B cell (primary cell): Measurements from ENCODE around the gene KRTAP13-1. TPM values are rescaled to one million over a fixed set of nuclear protein-coding genes. Genes with fewer than 3 reads are reported as not detected.

ENCODE experiments used
- ATAC-seq: fragments of 200-7000 bp; cut with Tn5 transposase; one replicate; pipeline ENCODE4 v1.10.0; 2021; ENCODE audit warnings: low read depth, mild to moderate bottlenecking, moderate number of reproducible peaks, moderate library complexity
- CTCF ChIA-PET: fragments of 350-600 bp; sonication (Branson Sonifier 250); formaldehyde crosslinking; loops from one replicate; lab custom pipeline; 2021; ENCODE audit warnings: antibody characterized with exemption, inconsistent platforms; lab: Charles Lee
- POLR2A ChIA-PET: fragments of 350-600 bp; sonication (Branson Sonifier 250); formaldehyde crosslinking; loops from one replicate; lab custom pipeline; 2021; ENCODE audit warnings: antibody characterized with exemption; lab: Charles Lee
- DNase-seq: peaks from one replicate; pipeline ENCODE4 v3.0.0; 2013
- H2AFZ ChIP-seq: 2 replicates; pipeline ENCODE4 v1.6.1; 2012; ENCODE audit warnings: mild to moderate bottlenecking, low read depth, low read length; ENCODE audit not compliant: insufficient read depth, poor library complexity, severe bottlenecking
- H3K27ac ChIP-seq, 2 donors: 1 replicate in 1 of 2; 2 replicates in 1 of 2; pipeline ENCODE4 v1.5.1; 2012 to 2013; ENCODE audit warnings: low read length in 2 of 2, mild to moderate bottlenecking in 2 of 2, moderate library complexity in 1 of 2
- H3K27me3 ChIP-seq, 4 experiments: fragments of 200-600 bp in 1 of 4; sonication (generic) in 1 of 4; replicated peaks in 1 of 4; 1 replicate in 2 of 4; 2 replicates in 2 of 4; pipeline versions ENCODE4 v1.6.1 to v1.7.0; 2013 to 2016; ENCODE audit warnings: low read length in 3 of 4, mild to moderate bottlenecking in 2 of 4, mixed read lengths in 1 of 4, moderate library complexity in 1 of 4; ENCODE audit not compliant: insufficient read depth in 4 of 4, control insufficient read depth in 3 of 4; ENCODE audit errors: control extremely low read depth in 1 of 4
- H3K36me3 ChIP-seq, 2 experiments: replicated peaks in 1 of 2; 1 replicate in 1 of 2; 2 replicates in 1 of 2; pipeline versions ENCODE4 v1.6.1 to v1.7.1; 2013; ENCODE audit warnings: low read length in 1 of 2; ENCODE audit not compliant: insufficient read depth in 2 of 2, control insufficient read depth in 1 of 2; ENCODE audit errors: control extremely low read depth in 1 of 2, extremely low read depth in 1 of 2
- H3K4me1 ChIP-seq, 2 donors: fragments of 200-600 bp in 1 of 2; sonication (generic) in 1 of 2; 1 replicate in 1 of 2; 2 replicates in 1 of 2; pipeline versions ENCODE4 v1.5.1 to v1.6.1; 2013 to 2017; ENCODE audit warnings: low read length in 2 of 2; ENCODE audit not compliant: control insufficient read depth in 2 of 2, insufficient read depth in 2 of 2
- H3K4me2 ChIP-seq: replicated peaks from 2 replicates; pipeline ENCODE3; 2012; ENCODE audit warnings: mild to moderate bottlenecking, low read depth, low read length; ENCODE audit not compliant: poor library complexity, severe bottlenecking
- H3K4me3 ChIP-seq, 5 experiments: fragments of 200-600 bp in 1 of 5; sonication (generic) in 1 of 5; 1 replicate in 3 of 5; 2 replicates in 2 of 5; pipeline versions ENCODE4 v1.5.1 to v1.7.0; 2011 to 2016; ENCODE audit warnings: low read length in 4 of 5, mild to moderate bottlenecking in 4 of 5, low read depth in 2 of 5, control low read depth in 1 of 5, moderate library complexity in 1 of 5; ENCODE audit not compliant: insufficient read depth in 1 of 5; ENCODE audit errors: control extremely low read depth in 1 of 5, extremely low read depth in 1 of 5
- H3K79me2 ChIP-seq: fragments of 200-600 bp; sonication (generic); one replicate; pipeline ENCODE4 v1.6.0; 2016; ENCODE audit warnings: low read length; ENCODE audit not compliant: control insufficient read depth, insufficient read depth
- H3K9ac ChIP-seq: fragments of 200-600 bp; sonication (generic); 2 replicates; pipeline ENCODE4 v1.6.1; 2017; ENCODE audit warnings: mild to moderate bottlenecking, low read length, moderate library complexity
- H3K9me3 ChIP-seq, 3 donors: one replicate each; pipeline versions ENCODE4 v1.6.1 to v1.7.1; 2013; ENCODE audit warnings: low read length in 2 of 3; ENCODE audit not compliant: control insufficient read depth in 2 of 3, insufficient read depth in 1 of 3; ENCODE audit errors: control extremely low read depth in 1 of 3
- H4K20me1 ChIP-seq: 2 replicates; pipeline ENCODE4 v1.6.0; 2012; ENCODE audit warnings: mild to moderate bottlenecking, low read length; ENCODE audit not compliant: insufficient read depth, control insufficient read depth, poor library complexity, severe bottlenecking
- H3K27ac Mint-ChIP-seq: one replicate; pipeline ENCODE4 v1.8.0; 2021; ENCODE audit warnings: mixed read lengths
- H3K27me3 Mint-ChIP-seq: one replicate; pipeline ENCODE4 v1.8.0; 2021; ENCODE audit warnings: mixed read lengths
- H3K4me1 Mint-ChIP-seq: one replicate; pipeline ENCODE4 v1.8.0; 2021; ENCODE audit warnings: mixed read lengths
- H3K4me3 Mint-ChIP-seq: one replicate; pipeline ENCODE4 v1.8.0; 2021; ENCODE audit warnings: mixed read lengths
- H3K9me3 Mint-ChIP-seq: one replicate; pipeline ENCODE4 v1.8.0; 2022; ENCODE audit warnings: mixed read lengths; ENCODE audit not compliant: insufficient read depth
- CTCF ChIP-seq: fragments of 200-600 bp; IDR thresholded peaks from one replicate; pipeline ENCODE4 v1.8.0; 2022; ENCODE audit warnings: antibody characterized with exemption, mild to moderate bottlenecking
- EZH2 ChIP-seq: IDR thresholded peaks from 2 replicates; pipeline ENCODE4 v1.6.1; 2012; ENCODE audit warnings: borderline replicate concordance, low read depth, mild to moderate bottlenecking, moderate library complexity, low read length; ENCODE audit not compliant: insufficient read depth, poor library complexity, severe bottlenecking
- WGBS: methylation state at CpG from one replicate; pipeline ENCODE4 v1.1.5; 2013; ENCODE audit warnings: missing lambda C conversion rate; ENCODE audit not compliant: insufficient coverage; 5-methylcytosine and 5-hydroxymethylcytosine counted together
- intact Hi-C: fragments of 100-400 bp; cut with micrococcal nuclease; formaldehyde crosslinking; loops from one replicate; pipeline ENCODE4 v1.10.0; 2022
- polyA plus RNA-seq: library from polyadenylated mRNA; depleted of rRNA; stranded (reverse); fragments of >200 nt; gene quantifications from 2 replicates; pipeline ENCODE4 v1.2.3, GENCODE V29; 2012
- total RNA-seq, 2 donors: library from RNA; stranded (reverse); fragments of 120-200 nt in 1 of 2; gene quantifications; 1 replicate in 1 of 2; 2 replicates in 1 of 2; pipeline versions ENCODE4 v1.2.3 to v1.2.4, GENCODE V29; 2013 to 2022

The KRTAP13-1 gene
- total and polyA plus RNA-seq, 2 donors (not counting 1 experiment from before 2014, with no cell fraction given), result not detected

- Histone ChIP-seq H3K9ac (no peak within 1 kb of the TSS), H4K20me1 (no peaks in the 10 kb centered on the region), H3K4me3 (no peak within 1 kb of the TSS), H3K27me3 (no peaks in the 10 kb centered on the region), H3K36me3 (no peaks in the 10 kb centered on the region), H3K4me2 (no peak within 1 kb of the TSS), H3K27ac (no peak within 1 kb of the TSS), H2AFZ (no peak within 1 kb of the TSS), H3K79me2 (no peaks in the 10 kb centered on the region), H3K4me1 (no peaks in the 10 kb centered on the region), H3K9me3 (peaks cover 0 to 5% (median 0%) of the 10 kb centered on the region in 3 donors)
- H3K27me3 Mint-ChIP-seq, result no peaks in the 10 kb centered on the region
- no peak within 1 kb of the TSS for H3K27ac Mint-ChIP-seq
- no peaks in the 10 kb centered on the region for H3K4me1 Mint-ChIP-seq
- POLR2A ChIA-PET, result no interaction called here
- H3K4me3 Mint-ChIP-seq, result no peak within 1 kb of the TSS
- ATAC-seq (no peak), DNase-seq (no peak)
- 90% methylated on average over 3 of the region's 5 CpGs for WGBS
- intact Hi-C loops, result no loop called here
- CTCF ChIA-PET, result no interaction called here
- TF ChIP-seq EZH2 (no peak), CTCF (no peak)
- H3K9me3 Mint-ChIP-seq, result peaks cover 2% of the 10 kb centered on the region
Measured at GRCh38 chr21:30372139-30372770, 23.6 kb upstream of the KRTAP13-1 start, which contains the start of gene KRTAP13-2. TSS of gene KRTAP13-2 (minus strand) at chr21:30372271. CDS start at chr21:30372213, 58 bp downstream.

GRCh38 chr21:30382201-30382600, 13.6 kb upstream of the KRTAP13-1 start:
- H3K4me1 ChIP-seq, result no peaks in the 10 kb centered on the region
- no CpG with 5 or more reads among the region's 1 CpG for WGBS
- H3K9me3 Mint-ChIP-seq, result no peaks in the 10 kb centered on the region

More at GRCh38 chr21:30382201-30382600, 13.6 kb upstream of the KRTAP13-1 start:
- Histone ChIP-seq H3K9me3 (no peaks in the 10 kb centered on the region), H2AFZ (no peak overlapping the region), H3K9ac (no peak overlapping the region), H3K79me2 (no peaks in the 10 kb centered on the region), H3K27me3 (no peaks in the 10 kb centered on the region), H3K4me3 (no peak overlapping the region), H3K4me2 (no peak overlapping the region), H4K20me1 (no peaks in the 10 kb centered on the region), H3K27ac (no peak overlapping the region), H3K36me3 (no peaks in the 10 kb centered on the region)
- Mint-ChIP-seq H3K4me3 (no peak overlapping the region), H3K27ac (no peak overlapping the region), H3K4me1 (no peaks in the 10 kb centered on the region), H3K27me3 (no peaks in the 10 kb centered on the region)
- TF ChIP-seq CTCF, result no peak
- no peak for TF ChIP-seq EZH2
- POLR2A ChIA-PET, result no interaction called here
- intact Hi-C loops, result no loop called here
- ATAC-seq (no peak), DNase-seq (no peak)
- CTCF ChIA-PET, result no interaction called here
